ENCODE measurements around the gene RPS24. TPM values are rescaled to one million over a fixed set of nuclear protein-coding genes. Genes with fewer than 3 reads are reported as not detected.
A peak's percentile ranks its signal among the peaks of the same experiment; 100 is the strongest.
"Not testable (repeated sequence)": the region's sequence is repeated elsewhere in the genome, so short reads cannot be mapped to it uniquely, and the experiment has no call there.

Gene RPS24
- 1,810 and 1,836 TPM in 2 replicates for total RNA-seq (ENCODE audit: low replicate concordance)
- long read RNA-seq, transcript RPS24-214 (5 exons, 634 nt) = major isoform, 120 of 186 reads
- long read RNA-seq, transcript RPS24-207 (3 exons, 1,104 nt) = minor isoform, 15 of 186 reads
- long read RNA-seq, transcript RPS24-210 (4 exons, 1,008 nt) = minor isoform, 16 of 186 reads
- long read RNA-seq, partial matches to known transcripts = 20 of 186 reads
- long read RNA-seq, other reads (novel, unspliced or antisense) = 10 of 186 reads

GRCh38 chr10:78033637-78034470 lies at the start of gene RPS24:
Gene RPS24, plus strand, starts transcription at chr10:78033863. Its CDS starts 39 bp downstream, at chr10:78033902.
- peak within 1 kb of the TSS; percentile 84 for H3K27ac Mint-ChIP-seq
- TF ChIP-seq, protein P1, sequence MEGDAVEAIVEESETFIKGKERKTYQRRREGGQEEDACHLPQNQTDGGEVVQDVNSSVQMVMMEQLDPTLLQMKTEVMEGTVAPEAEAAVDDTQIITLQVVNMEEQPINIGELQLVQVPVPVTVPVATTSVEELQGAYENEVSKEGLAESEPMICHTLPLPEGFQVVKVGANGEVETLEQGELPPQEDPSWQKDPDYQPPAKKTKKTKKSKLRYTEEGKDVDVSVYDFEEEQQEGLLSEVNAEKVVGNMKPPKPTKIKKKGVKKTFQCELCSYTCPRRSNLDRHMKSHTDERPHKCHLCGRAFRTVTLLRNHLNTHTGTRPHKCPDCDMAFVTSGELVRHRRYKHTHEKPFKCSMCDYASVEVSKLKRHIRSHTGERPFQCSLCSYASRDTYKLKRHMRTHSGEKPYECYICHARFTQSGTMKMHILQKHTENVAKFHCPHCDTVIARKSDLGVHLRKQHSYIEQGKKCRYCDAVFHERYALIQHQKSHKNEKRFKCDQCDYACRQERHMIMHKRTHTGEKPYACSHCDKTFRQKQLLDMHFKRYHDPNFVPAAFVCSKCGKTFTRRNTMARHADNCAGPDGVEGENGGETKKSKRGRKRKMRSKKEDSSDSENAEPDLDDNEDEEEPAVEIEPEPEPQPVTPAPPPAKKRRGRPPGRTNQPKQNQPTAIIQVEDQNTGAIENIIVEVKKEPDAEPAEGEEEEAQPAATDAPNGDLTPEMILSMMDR (conservative IDR thresholded peaks at IDR 0.05) = peak; percentile 16
- H3K4me3 Mint-ChIP-seq = peak within 1 kb of the TSS; percentile 87
- peaks cover 6% of the 10 kb centered on the region for H3K9me3 Mint-ChIP-seq
- H3K36me3 Mint-ChIP-seq = peaks cover 34% of the 10 kb centered on the region
- peak; percentile 96 for DNase-seq (ENCODE audit: extremely low spot score, unreplicated experiment)
- H3K4me1 Mint-ChIP-seq (ENCODE audit: unreplicated experiment) = peaks cover 47% of the 10 kb centered on the region
- no peaks in the 10 kb centered on the region for H3K27me3 Mint-ChIP-seq

GRCh38 chr10:77984986-77985385 lies 48.7 kb upstream of the RPS24 start:
- no peaks in the 10 kb centered on the region for H3K9me3 Mint-ChIP-seq
- no peak overlapping the region for H3K27ac Mint-ChIP-seq
- H3K4me3 Mint-ChIP-seq = no peak overlapping the region
- no peak for DNase-seq (ENCODE audit: extremely low spot score, unreplicated experiment)
- TF ChIP-seq, protein P1 (conservative IDR thresholded peaks at IDR 0.05) = no peak
- no peaks in the 10 kb centered on the region for H3K4me1 Mint-ChIP-seq (ENCODE audit: unreplicated experiment)
- H3K36me3 Mint-ChIP-seq = peaks cover 31% of the 10 kb centered on the region
- no peaks in the 10 kb centered on the region for H3K27me3 Mint-ChIP-seq

GRCh38 chr10:77987671-77988255 lies 45.9 kb upstream of the RPS24 start:
- TF ChIP-seq, protein P1 (conservative IDR thresholded peaks at IDR 0.05) = no peak
- H3K27ac Mint-ChIP-seq = no peak overlapping the region
- no peak overlapping the region for H3K4me3 Mint-ChIP-seq
- no peaks in the 10 kb centered on the region for H3K9me3 Mint-ChIP-seq
- no peaks in the 10 kb centered on the region for H3K4me1 Mint-ChIP-seq (ENCODE audit: unreplicated experiment)
- H3K27me3 Mint-ChIP-seq = no peaks in the 10 kb centered on the region
- no peak for DNase-seq (ENCODE audit: extremely low spot score, unreplicated experiment)
- peaks cover 33% of the 10 kb centered on the region for H3K36me3 Mint-ChIP-seq

- no peak for DNase-seq (ENCODE audit: extremely low spot score, unreplicated experiment)
- Mint-ChIP-seq H3K36me3 (peaks cover 37% of the 10 kb centered on the region), H3K27me3 (no peaks in the 10 kb centered on the region), H3K4me3 (no peak overlapping the region), H3K27ac (peak overlapping the region; percentile 69), H3K4me1 (ENCODE audit: unreplicated experiment) (peaks cover 5% of the 10 kb centered on the region), H3K9me3 (no peaks in the 10 kb centered on the region)
- TF ChIP-seq, protein P1 (conservative IDR thresholded peaks at IDR 0.05) = no peak
Measured at GRCh38 chr10:77989081-77989724, 44.5 kb upstream of the RPS24 start.

GRCh38 chr10:77993620-77994019 lies 40.0 kb upstream of the RPS24 start:
- no peak overlapping the region for H3K4me3 Mint-ChIP-seq
- peaks cover 48% of the 10 kb centered on the region for H3K36me3 Mint-ChIP-seq
- TF ChIP-seq, protein P1 (conservative IDR thresholded peaks at IDR 0.05) = no peak
- peaks cover 5% of the 10 kb centered on the region for H3K4me1 Mint-ChIP-seq (ENCODE audit: unreplicated experiment)
- no peaks in the 10 kb centered on the region for H3K9me3 Mint-ChIP-seq
- H3K27ac Mint-ChIP-seq = no peak overlapping the region
- no peak for DNase-seq (ENCODE audit: extremely low spot score, unreplicated experiment)
- no peaks in the 10 kb centered on the region for H3K27me3 Mint-ChIP-seq

DNA sequence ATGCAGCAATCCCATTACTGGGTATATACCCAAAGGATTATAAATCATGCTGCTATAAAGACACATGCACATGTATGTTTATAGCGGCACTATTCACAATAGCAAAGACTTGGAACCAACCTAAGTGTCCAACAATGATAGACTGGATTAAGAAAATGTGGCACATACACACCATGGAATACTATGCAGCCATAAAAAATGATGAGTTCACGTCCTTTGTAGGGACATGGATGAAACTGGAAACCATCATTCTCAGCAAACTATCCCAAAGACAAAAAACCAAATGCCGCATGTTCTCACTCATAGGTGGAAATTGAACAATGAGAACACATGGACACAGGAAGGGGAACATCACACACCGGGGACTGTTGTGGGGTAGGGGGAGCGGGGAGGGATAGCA lies 34.9 kb upstream of the RPS24 start:
- peaks cover 40% of the 10 kb centered on the region for H3K36me3 Mint-ChIP-seq

More for the DNA sequence above, 34.9 kb upstream of the RPS24 start:
- not testable (repeated sequence) for H3K9me3 Mint-ChIP-seq; H3K27ac Mint-ChIP-seq; DNase-seq (ENCODE audit: extremely low spot score, unreplicated experiment); H3K27me3 Mint-ChIP-seq; H3K4me3 Mint-ChIP-seq; H3K4me1 Mint-ChIP-seq (ENCODE audit: unreplicated experiment)
